ENCODE measurements around the gene B3GNT7.
"Not testable (repeated sequence)": the region's sequence is repeated elsewhere in the genome, so short reads cannot be mapped to it uniquely, and the experiment has no call there.

B3GNT7 gene

GRCh38 chr2:231367178-231367577, 28.3 kb upstream of the B3GNT7 start:
- DNase-seq (ENCODE audit: low read depth): no peak

- DNase-seq (ENCODE audit: low read depth): no peak
Measured at GRCh38 chr2:231369580-231370428, 25.7 kb upstream of the B3GNT7 start.

GRCh38 chr2:231370429-231370748, 25.1 kb upstream of the B3GNT7 start:
- no peak for DNase-seq (ENCODE audit: low read depth)

- DNase-seq (ENCODE audit: low read depth): no peak
Measured at GRCh38 chr2:231370749-231371429, 24.6 kb upstream of the B3GNT7 start.

- DNase-seq (ENCODE audit: low read depth): no peak
Measured at GRCh38 chr2:231371430-231372054, 24.0 kb upstream of the B3GNT7 start.

- DNase-seq (ENCODE audit: low read depth): no peak
Measured at GRCh38 chr2:231372326-231372725, 23.2 kb upstream of the B3GNT7 start.

- DNase-seq (ENCODE audit: low read depth): peak; percentile 52
Measured at GRCh38 chr2:231373184-231373583, 22.3 kb upstream of the B3GNT7 start.

GRCh38 chr2:231373786-231374349, 21.6 kb upstream of the B3GNT7 start:
- no peak for DNase-seq (ENCODE audit: low read depth)

- DNase-seq (ENCODE audit: low read depth): no peak
Measured at GRCh38 chr2:231374771-231375170, 20.7 kb upstream of the B3GNT7 start.

- not testable (repeated sequence) for DNase-seq (ENCODE audit: low read depth)
Measured at GRCh38 chr2:231375994-231376615, 19.4 kb upstream of the B3GNT7 start.

GRCh38 chr2:231376857-231377256, 18.7 kb upstream of the B3GNT7 start:
- no peak for DNase-seq (ENCODE audit: low read depth)

GRCh38 chr2:231378026-231378722, 17.3 kb upstream of the B3GNT7 start:
- no peak for DNase-seq (ENCODE audit: low read depth)

GRCh38 chr2:231379266-231380215, 16.0 kb upstream of the B3GNT7 start:
- no peak for DNase-seq (ENCODE audit: low read depth)

- no peak for DNase-seq (ENCODE audit: low read depth)
Measured at GRCh38 chr2:231380307-231380706, 15.2 kb upstream of the B3GNT7 start.

GRCh38 chr2:231380991-231381847, 14.3 kb upstream of the B3GNT7 start:
- no peak for DNase-seq (ENCODE audit: low read depth)

- no peak for DNase-seq (ENCODE audit: low read depth)
Measured at GRCh38 chr2:231382116-231382515, 13.4 kb upstream of the B3GNT7 start.

- no peak for DNase-seq (ENCODE audit: low read depth)
Measured at GRCh38 chr2:231383416-231384108, 11.9 kb upstream of the B3GNT7 start.

- no peak for DNase-seq (ENCODE audit: low read depth)
Measured at GRCh38 chr2:231384109-231384435, 11.4 kb upstream of the B3GNT7 start.

- no peak for DNase-seq (ENCODE audit: low read depth)
Measured at GRCh38 chr2:231384970-231385369, 10.5 kb upstream of the B3GNT7 start.
